GM23248 (cell line): Measurements from ENCODE around the gene IQSEC3.
"Not testable (repeated sequence)": the region's sequence is repeated elsewhere in the genome, so short reads cannot be mapped to it uniquely, and the experiment has no call there.

Source experiments
- EZH2 ChIP-seq: fragments of 200-600 bp; sonication (generic); IDR thresholded peaks from 2 replicates; pipeline ENCODE4 v1.6.1; 2018; ENCODE audit warnings: antibody characterized with exemption, mild to moderate bottlenecking; ENCODE audit not compliant: insufficient read depth, poor library complexity, severe bottlenecking
- EZH2phosphoT487 ChIP-seq: fragments of 200-600 bp; sonication (generic); IDR thresholded peaks from 2 replicates; pipeline ENCODE4 v1.6.1; 2018; ENCODE audit warnings: antibody characterized with exemption, moderate library complexity, mild to moderate bottlenecking, low read depth; ENCODE audit not compliant: insufficient read depth

GRCh38 chr12:46542-46941, 20.0 kb upstream of the IQSEC3 start:
- TF ChIP-seq EZH2, EZH2phosphoT487: not testable (repeated sequence)
